ENCODE data around the gene PNRC1.
"Not testable (repeated sequence)": the region's sequence is repeated elsewhere in the genome, so short reads cannot be mapped to it uniquely, and the experiment has no call there.

Gene PNRC1

GRCh38 chr6:89080281-89081128, at the start of gene PNRC1:
Gene PNRC1, plus strand, starts transcription at chr6:89080751. Its CDS starts 144 bp downstream, at chr6:89080895.
- Histone ChIP-seq H3K4me3 (ENCODE audit: low read length) (peak within 1 kb of the TSS; percentile 97), H3K4me1 (ENCODE audit: control insufficient read depth, insufficient read depth, low read length) (peaks cover 28% of the 10 kb centered on the region), H3K27me3 (replicated peaks; ENCODE audit: control insufficient read depth, insufficient read depth, low read length) (no peaks in the 10 kb centered on the region), H3K36me3 (ENCODE audit: control insufficient read depth, insufficient read depth, low read length, severe bottlenecking) (peaks cover 29% of the 10 kb centered on the region), H3K9ac (ENCODE audit: low read length) (peak within 1 kb of the TSS; percentile 100), H3K9me3 (ENCODE audit: control insufficient read depth, low read length) (no peaks in the 10 kb centered on the region)
- DNase-seq (ENCODE audit: low read depth): peak; percentile 100

- DNase-seq (ENCODE audit: low read depth): no peak
- H3K36me3 ChIP-seq (ENCODE audit: control insufficient read depth, insufficient read depth, low read length, severe bottlenecking): no peaks in the 10 kb centered on the region
- peaks cover 1% of the 10 kb centered on the region for H3K9me3 ChIP-seq (ENCODE audit: control insufficient read depth, low read length)
- H3K27me3 ChIP-seq (replicated peaks; ENCODE audit: control insufficient read depth, insufficient read depth, low read length): no peaks in the 10 kb centered on the region
- H3K4me3 ChIP-seq (ENCODE audit: low read length): no peak overlapping the region
- H3K4me1 ChIP-seq (ENCODE audit: control insufficient read depth, insufficient read depth, low read length): peaks cover 28% of the 10 kb centered on the region
- no peak overlapping the region for H3K9ac ChIP-seq (ENCODE audit: low read length)
These were observed 48.0 kb upstream of the PNRC1 start for GRCh38 chr6:89032599-89032998.

GRCh38 chr6:89033461-89033860, 47.1 kb upstream of the PNRC1 start:
- H3K4me3 ChIP-seq (ENCODE audit: low read length): no peak overlapping the region
- H3K36me3 ChIP-seq (ENCODE audit: control insufficient read depth, insufficient read depth, low read length, severe bottlenecking): no peaks in the 10 kb centered on the region
- no peak for DNase-seq (ENCODE audit: low read depth)
- peaks cover 29% of the 10 kb centered on the region for H3K4me1 ChIP-seq (ENCODE audit: control insufficient read depth, insufficient read depth, low read length)
- no peak overlapping the region for H3K9ac ChIP-seq (ENCODE audit: low read length)
- no peaks in the 10 kb centered on the region for H3K27me3 ChIP-seq (replicated peaks; ENCODE audit: control insufficient read depth, insufficient read depth, low read length)
- peaks cover 10% of the 10 kb centered on the region for H3K9me3 ChIP-seq (ENCODE audit: control insufficient read depth, low read length)

GRCh38 chr6:89034116-89034515, 46.4 kb upstream of the PNRC1 start:
- Histone ChIP-seq H3K4me1 (ENCODE audit: control insufficient read depth, insufficient read depth, low read length) (peaks cover 29% of the 10 kb centered on the region), H3K9me3 (ENCODE audit: control insufficient read depth, low read length) (peaks cover 13% of the 10 kb centered on the region)
- DNase-seq (ENCODE audit: low read depth); H3K4me3 ChIP-seq (ENCODE audit: low read length); H3K27me3 ChIP-seq (replicated peaks; ENCODE audit: control insufficient read depth, insufficient read depth, low read length); H3K9ac ChIP-seq (ENCODE audit: low read length); H3K36me3 ChIP-seq (ENCODE audit: control insufficient read depth, insufficient read depth, low read length, severe bottlenecking): not testable (repeated sequence)

GRCh38 chr6:89034586-89035251, 45.8 kb upstream of the PNRC1 start:
- H3K36me3 ChIP-seq (ENCODE audit: control insufficient read depth, insufficient read depth, low read length, severe bottlenecking): no peaks in the 10 kb centered on the region
- peaks cover 13% of the 10 kb centered on the region for H3K9me3 ChIP-seq (ENCODE audit: control insufficient read depth, low read length)
- peaks cover 29% of the 10 kb centered on the region for H3K4me1 ChIP-seq (ENCODE audit: control insufficient read depth, insufficient read depth, low read length)
- no peaks in the 10 kb centered on the region for H3K27me3 ChIP-seq (replicated peaks; ENCODE audit: control insufficient read depth, insufficient read depth, low read length)
- H3K4me3 ChIP-seq (ENCODE audit: low read length): peak overlapping the region; percentile 65
- H3K9ac ChIP-seq (ENCODE audit: low read length): peak overlapping the region; percentile 69
- DNase-seq (ENCODE audit: low read depth): peak; percentile 72

- peak; percentile 95 for DNase-seq (ENCODE audit: low read depth)
- H3K4me1 ChIP-seq (ENCODE audit: control insufficient read depth, insufficient read depth, low read length): peaks cover 29% of the 10 kb centered on the region
- H3K27me3 ChIP-seq (replicated peaks; ENCODE audit: control insufficient read depth, insufficient read depth, low read length): no peaks in the 10 kb centered on the region
- H3K4me3 ChIP-seq (ENCODE audit: low read length): peak overlapping the region; percentile 65
- peaks cover 13% of the 10 kb centered on the region for H3K9me3 ChIP-seq (ENCODE audit: control insufficient read depth, low read length)
- H3K36me3 ChIP-seq (ENCODE audit: control insufficient read depth, insufficient read depth, low read length, severe bottlenecking): no peaks in the 10 kb centered on the region
- peak overlapping the region; percentile 69 for H3K9ac ChIP-seq (ENCODE audit: low read length)
These were observed 45.1 kb upstream of the PNRC1 start for GRCh38 chr6:89035252-89036101.

GRCh38 chr6:89037141-89037900, 43.2 kb upstream of the PNRC1 start:
- Histone ChIP-seq H3K36me3 (ENCODE audit: control insufficient read depth, insufficient read depth, low read length, severe bottlenecking) (no peaks in the 10 kb centered on the region), H3K9ac (ENCODE audit: low read length) (peak overlapping the region; percentile 15), H3K9me3 (ENCODE audit: control insufficient read depth, low read length) (peaks cover 13% of the 10 kb centered on the region), H3K4me1 (ENCODE audit: control insufficient read depth, insufficient read depth, low read length) (peaks cover 29% of the 10 kb centered on the region), H3K27me3 (replicated peaks; ENCODE audit: control insufficient read depth, insufficient read depth, low read length) (no peaks in the 10 kb centered on the region), H3K4me3 (ENCODE audit: low read length) (peak overlapping the region; percentile 19)
- no peak for DNase-seq (ENCODE audit: low read depth)

GRCh38 chr6:89037901-89038293, 42.7 kb upstream of the PNRC1 start:
- Histone ChIP-seq H3K4me1 (ENCODE audit: control insufficient read depth, insufficient read depth, low read length) (peaks cover 29% of the 10 kb centered on the region), H3K4me3 (ENCODE audit: low read length) (peak overlapping the region; percentile 19), H3K9me3 (ENCODE audit: control insufficient read depth, low read length) (peaks cover 13% of the 10 kb centered on the region)
- H3K36me3 ChIP-seq (ENCODE audit: control insufficient read depth, insufficient read depth, low read length, severe bottlenecking); DNase-seq (ENCODE audit: low read depth); H3K9ac ChIP-seq (ENCODE audit: low read length); H3K27me3 ChIP-seq (replicated peaks; ENCODE audit: control insufficient read depth, insufficient read depth, low read length): not testable (repeated sequence)

- no peaks in the 10 kb centered on the region for H3K36me3 ChIP-seq (ENCODE audit: control insufficient read depth, insufficient read depth, low read length, severe bottlenecking)
- H3K9me3 ChIP-seq (ENCODE audit: control insufficient read depth, low read length): peaks cover 11% of the 10 kb centered on the region
- peaks cover 14% of the 10 kb centered on the region for H3K4me1 ChIP-seq (ENCODE audit: control insufficient read depth, insufficient read depth, low read length)
- no peak overlapping the region for H3K4me3 ChIP-seq (ENCODE audit: low read length)
- no peaks in the 10 kb centered on the region for H3K27me3 ChIP-seq (replicated peaks; ENCODE audit: control insufficient read depth, insufficient read depth, low read length)
- no peak for DNase-seq (ENCODE audit: low read depth)
- H3K9ac ChIP-seq (ENCODE audit: low read length): no peak overlapping the region
These were observed 37.9 kb upstream of the PNRC1 start for GRCh38 chr6:89042664-89043063.

GRCh38 chr6:89044328-89045010, 36.1 kb upstream of the PNRC1 start:
- H3K9me3 ChIP-seq (ENCODE audit: control insufficient read depth, low read length): no peaks in the 10 kb centered on the region
- no peak overlapping the region for H3K9ac ChIP-seq (ENCODE audit: low read length)
- no peaks in the 10 kb centered on the region for H3K36me3 ChIP-seq (ENCODE audit: control insufficient read depth, insufficient read depth, low read length, severe bottlenecking)
- no peaks in the 10 kb centered on the region for H3K27me3 ChIP-seq (replicated peaks; ENCODE audit: control insufficient read depth, insufficient read depth, low read length)
- no peak for DNase-seq (ENCODE audit: low read depth)
- no peak overlapping the region for H3K4me3 ChIP-seq (ENCODE audit: low read length)
- H3K4me1 ChIP-seq (ENCODE audit: control insufficient read depth, insufficient read depth, low read length): peaks cover 30% of the 10 kb centered on the region

All from adipocyte (in vitro differentiated cells).